HG02973 (cell line): ENCODE results near the gene CDKN2D.

Source experiments
- ATAC-seq: cut with Tn5 transposase; IDR thresholded peaks from one replicate; pipeline ENCODE4 v1.9.1; 2021; ENCODE audit warnings: moderate library complexity; ENCODE audit not compliant: unreplicated experiment

CDKN2D gene

GRCh38 chr19:10568826-10569651, at the start of gene CDKN2D:
TSS of gene CDKN2D (minus strand) at chr19:10568979. CDS start at chr19:10568653, 326 bp downstream.
- peak; percentile 56 for ATAC-seq

GRCh38 chr19:10617409-10618121, 48.8 kb upstream of the CDKN2D start:
- ATAC-seq: no peak

GRCh38 chr19:10615429-10616023, 46.7 kb upstream of the CDKN2D start:
- no peak for ATAC-seq

- no peak for ATAC-seq
Observed at GRCh38 chr19:10612499-10613119, 43.8 kb upstream of the CDKN2D start.

GRCh38 chr19:10611907-10612306, 43.1 kb upstream of the CDKN2D start:
- no peak for ATAC-seq

GRCh38 chr19:10604460-10604980, 35.7 kb upstream of the CDKN2D start:
- no peak for ATAC-seq

- ATAC-seq: no peak
Observed at GRCh38 chr19:10603873-10604459, 35.2 kb upstream of the CDKN2D start.

- no peak for ATAC-seq
Observed at GRCh38 chr19:10603084-10603872, 34.5 kb upstream of the CDKN2D start.

GRCh38 chr19:10602330-10603083, 33.7 kb upstream of the CDKN2D start:
- ATAC-seq: peak; percentile 42

GRCh38 chr19:10601999-10602329, 33.2 kb upstream of the CDKN2D start:
- no peak for ATAC-seq

GRCh38 chr19:10600149-10600548, 31.4 kb upstream of the CDKN2D start:
- ATAC-seq: no peak

GRCh38 chr19:10593820-10594637, 25.2 kb upstream of the CDKN2D start:
- ATAC-seq: no peak

- ATAC-seq: no peak
Observed at GRCh38 chr19:10593148-10593547, 24.4 kb upstream of the CDKN2D start.

- no peak for ATAC-seq
Observed at GRCh38 chr19:10587839-10588150, 19.0 kb upstream of the CDKN2D start.

- ATAC-seq: no peak
Observed at GRCh38 chr19:10587022-10587838, 18.5 kb upstream of the CDKN2D start, which contains the start of gene AP1M2. TSS of gene AP1M2 (minus strand) at chr19:10587312. CDS start at chr19:10587231, 81 bp downstream.

GRCh38 chr19:10586396-10586795, 17.6 kb upstream of the CDKN2D start:
- no peak for ATAC-seq

GRCh38 chr19:10583036-10583776, 14.4 kb upstream of the CDKN2D start:
- no peak for ATAC-seq
